Smooth muscle cell of bladder (primary cell): ENCODE results near the gene ENO3. TPM values are rescaled to one million over a fixed set of nuclear protein-coding genes. Genes with fewer than 3 reads are reported as not detected.

Experiments
- total RNA-seq: library from RNA; depleted of rRNA; stranded (reverse); fragments of >200 nt; gene quantifications from 2 replicates; pipeline ENCODE4 v1.2.3, GENCODE V29; 2014

Gene ENO3
- total RNA-seq, result 1.6 and 2.6 TPM in 2 replicates

GRCh38 chr17:4950746-4951204 is at the start of gene ENO3:
Gene ENO3 (plus strand): TSS chr17:4951119. CDS start chr17:4951830, 711 bp downstream.

GRCh38 chr17:4903051-4903818 is 47.7 kb upstream of the ENO3 start, which contains the start of gene CHRNE:
Gene CHRNE (minus strand): TSS chr17:4903098. CDS start chr17:4903063, 35 bp downstream.

GRCh38 chr17:4931963-4932362 is 19.0 kb upstream of the ENO3 start, which contains the start of gene GP1BA:
Gene GP1BA (plus strand): TSS chr17:4932277. CDS start chr17:4932605, 328 bp downstream.

GRCh38 chr17:4939796-4940554 is 10.9 kb upstream of the ENO3 start, which contains the start of the genes RNF167 and SLC25A11:
Gene RNF167 (plus strand): TSS chr17:4940268. CDS start chr17:4940910, 642 bp downstream.
Gene SLC25A11 (minus strand): TSS chr17:4940046. CDS start chr17:4939910, 136 bp downstream.

GRCh38 chr17:4948166-4948930 is 2.6 kb upstream of the ENO3 start, which contains the start of gene PFN1:
Gene PFN1 (minus strand): TSS chr17:4948530. CDS start chr17:4948394, 136 bp downstream.

GRCh38 chr17:4967539-4968485 is 16.9 kb downstream of the ENO3 start, which contains the start of gene SPAG7:
Gene SPAG7 (minus strand): TSS chr17:4967817. CDS start chr17:4967804, 13 bp downstream.

GRCh38 chr17:4986951-4987766 is 36.2 kb downstream of the ENO3 start, which contains the start of gene CAMTA2:
Gene CAMTA2 (minus strand): TSS chr17:4987675. CDS start chr17:4986222, 1,453 bp downstream.

GRCh38 chr17:4997302-4998026 is 46.5 kb downstream of the ENO3 start, which contains the start of the genes INCA1 and KIF1C:
Gene INCA1 (minus strand): TSS chr17:4997522. CDS start chr17:4994437, 3,085 bp downstream.
Gene KIF1C (plus strand): TSS chr17:4997950. CDS start chr17:5000247, 2,297 bp downstream.

Other genes starting within 250 kb of the ENO3 start
- 9.0 and 11.9 TPM in 2 replicates for gene PELP1, start 247.0 kb upstream of the ENO3 start, total RNA-seq
- 2.1 and 3.2 TPM in 2 replicates for gene ARRB2, start 240.5 kb upstream of the ENO3 start, total RNA-seq
- gene MED11, start 219.7 kb upstream of the ENO3 start, total RNA-seq, result 10.4 and 16.5 TPM in 2 replicates
- 0.09 and 0.14 TPM in 2 replicates for gene ZMYND15, start 211.3 kb upstream of the ENO3 start, total RNA-seq
- 1.8 and 2.1 TPM in 2 replicates for gene CXCL16, start 211.2 kb upstream of the ENO3 start, total RNA-seq
- not detected in 2 replicates for gene TM4SF5, start 179.2 kb upstream of the ENO3 start, total RNA-seq
- gene VMO1, start 164.8 kb upstream of the ENO3 start, total RNA-seq, result 0.74 and 3.3 TPM in 2 replicates
- not detected in 2 replicates for gene GLTPD2, start 162.2 kb upstream of the ENO3 start, total RNA-seq
- 164 and 179 TPM in 2 replicates for gene PSMB6, start 155.0 kb upstream of the ENO3 start, total RNA-seq
- gene PLD2, start 144.0 kb upstream of the ENO3 start, total RNA-seq, result 14.2 and 15.8 TPM in 2 replicates
- 17.1 and 21.0 TPM in 2 replicates for gene MINK1, start 117.8 kb upstream of the ENO3 start, total RNA-seq
- gene C17orf107, start 51.6 kb upstream of the ENO3 start, total RNA-seq, result 4.3 and 6.1 TPM in 2 replicates
- gene CHRNE, start 48.0 kb upstream of the ENO3 start, total RNA-seq, result 0.14 and 1.4 TPM in 2 replicates
- not detected in 2 replicates for gene GP1BA, start 18.8 kb upstream of the ENO3 start, total RNA-seq
- 51.8 and 62.5 TPM in 2 replicates for gene SLC25A11, start 11.1 kb upstream of the ENO3 start, total RNA-seq
- gene RNF167, start 10.9 kb upstream of the ENO3 start, total RNA-seq, result 12.2 and 15.3 TPM in 2 replicates
- gene PFN1, start 2.6 kb upstream of the ENO3 start, total RNA-seq, result 381 and 445 TPM in 2 replicates
- 50.8 and 60.6 TPM in 2 replicates for gene SPAG7, start 16.7 kb downstream of the ENO3 start, total RNA-seq
- 6.8 and 6.9 TPM in 2 replicates for gene CAMTA2, start 36.6 kb downstream of the ENO3 start, total RNA-seq
- gene INCA1, start 46.4 kb downstream of the ENO3 start, total RNA-seq, result 0.37 and 0.57 TPM in 2 replicates
- 77.7 and 97.3 TPM in 2 replicates for gene KIF1C, start 46.8 kb downstream of the ENO3 start, total RNA-seq
- 0.14 TPM in 1 of 2 replicates, not detected in the other for gene SLC52A1, start 84.3 kb downstream of the ENO3 start, total RNA-seq
- gene ZFP3, start 127.3 kb downstream of the ENO3 start, total RNA-seq, result 1.0 and 1.3 TPM in 2 replicates
- 5.3 and 6.6 TPM in 2 replicates for gene ZNF232, start 160.8 kb downstream of the ENO3 start, total RNA-seq
- under 0.01 TPM in 1 of 2 replicates, not detected in the other for gene USP6, start 164.9 kb downstream of the ENO3 start, total RNA-seq
- 6.0 and 7.0 TPM in 2 replicates for gene ZNF594, start 240.7 kb downstream of the ENO3 start, total RNA-seq